Measurements from ENCODE around the gene TP53I11.

The TP53I11 gene

DNA sequence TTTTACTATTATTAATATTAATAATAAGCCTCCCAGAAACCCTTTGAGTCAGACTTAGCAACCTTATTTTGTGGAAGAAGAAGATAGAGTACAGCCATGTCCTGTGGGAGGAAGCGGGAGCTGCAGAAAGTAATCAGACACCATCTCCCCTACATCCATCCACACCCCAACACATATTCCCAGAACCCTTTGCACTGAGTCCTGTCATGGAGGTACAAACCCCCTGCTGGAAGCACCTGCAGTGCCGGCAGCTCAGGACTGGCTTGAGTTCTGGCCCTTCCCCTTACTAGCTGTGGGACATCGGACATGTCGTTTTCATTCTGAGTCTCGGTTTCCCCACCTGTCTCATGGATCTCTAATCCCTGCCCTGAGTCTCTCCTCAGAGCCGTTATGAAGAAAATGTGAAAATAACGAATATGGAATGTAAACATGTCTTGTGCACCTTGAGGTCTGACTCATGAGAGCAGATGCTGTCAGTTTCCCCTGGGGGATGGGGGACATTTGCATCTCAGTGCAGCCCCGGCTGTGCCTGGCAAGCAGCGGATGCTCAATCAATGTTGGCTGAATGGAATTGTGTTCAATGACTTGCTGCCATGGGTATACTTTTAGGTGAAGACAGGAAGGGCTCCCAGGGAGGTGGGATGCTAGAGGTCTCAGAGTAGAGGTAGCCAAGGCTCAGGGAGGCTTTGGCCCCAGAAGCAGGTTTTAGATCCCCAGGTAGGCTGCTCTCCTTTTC is 45.4 kb downstream of the TP53I11 start:
- ATAC-seq (ENCODE audit: low read depth) (peak; percentile 40; the same call in 2 of the 3 replicates), DNase-seq (ENCODE audit: low spot score) (no peak)
- H3K36me3 ChIP-seq (ENCODE audit: low read depth) = no peaks in the 10 kb centered on the region
- no peaks in the 10 kb centered on the region for H3K4me1 ChIP-seq (ENCODE audit: insufficient read depth, poor library complexity, severe bottlenecking)
- H3K9me3 ChIP-seq (ENCODE audit: severe bottlenecking) = no peaks in the 10 kb centered on the region
- H3K27me3 ChIP-seq (ENCODE audit: insufficient read depth, poor library complexity, severe bottlenecking) = no peaks in the 10 kb centered on the region
- TF ChIP-seq, protein P1, sequence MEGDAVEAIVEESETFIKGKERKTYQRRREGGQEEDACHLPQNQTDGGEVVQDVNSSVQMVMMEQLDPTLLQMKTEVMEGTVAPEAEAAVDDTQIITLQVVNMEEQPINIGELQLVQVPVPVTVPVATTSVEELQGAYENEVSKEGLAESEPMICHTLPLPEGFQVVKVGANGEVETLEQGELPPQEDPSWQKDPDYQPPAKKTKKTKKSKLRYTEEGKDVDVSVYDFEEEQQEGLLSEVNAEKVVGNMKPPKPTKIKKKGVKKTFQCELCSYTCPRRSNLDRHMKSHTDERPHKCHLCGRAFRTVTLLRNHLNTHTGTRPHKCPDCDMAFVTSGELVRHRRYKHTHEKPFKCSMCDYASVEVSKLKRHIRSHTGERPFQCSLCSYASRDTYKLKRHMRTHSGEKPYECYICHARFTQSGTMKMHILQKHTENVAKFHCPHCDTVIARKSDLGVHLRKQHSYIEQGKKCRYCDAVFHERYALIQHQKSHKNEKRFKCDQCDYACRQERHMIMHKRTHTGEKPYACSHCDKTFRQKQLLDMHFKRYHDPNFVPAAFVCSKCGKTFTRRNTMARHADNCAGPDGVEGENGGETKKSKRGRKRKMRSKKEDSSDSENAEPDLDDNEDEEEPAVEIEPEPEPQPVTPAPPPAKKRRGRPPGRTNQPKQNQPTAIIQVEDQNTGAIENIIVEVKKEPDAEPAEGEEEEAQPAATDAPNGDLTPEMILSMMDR (IDR thresholded peaks at IDR 0.05; ENCODE audit: poor library complexity, severe bottlenecking) = no peak
- H3K4me3 ChIP-seq (ENCODE audit: severe bottlenecking) = no peak overlapping the region
- no peak overlapping the region for H3K27ac ChIP-seq (ENCODE audit: poor library complexity, severe bottlenecking)

DNA sequence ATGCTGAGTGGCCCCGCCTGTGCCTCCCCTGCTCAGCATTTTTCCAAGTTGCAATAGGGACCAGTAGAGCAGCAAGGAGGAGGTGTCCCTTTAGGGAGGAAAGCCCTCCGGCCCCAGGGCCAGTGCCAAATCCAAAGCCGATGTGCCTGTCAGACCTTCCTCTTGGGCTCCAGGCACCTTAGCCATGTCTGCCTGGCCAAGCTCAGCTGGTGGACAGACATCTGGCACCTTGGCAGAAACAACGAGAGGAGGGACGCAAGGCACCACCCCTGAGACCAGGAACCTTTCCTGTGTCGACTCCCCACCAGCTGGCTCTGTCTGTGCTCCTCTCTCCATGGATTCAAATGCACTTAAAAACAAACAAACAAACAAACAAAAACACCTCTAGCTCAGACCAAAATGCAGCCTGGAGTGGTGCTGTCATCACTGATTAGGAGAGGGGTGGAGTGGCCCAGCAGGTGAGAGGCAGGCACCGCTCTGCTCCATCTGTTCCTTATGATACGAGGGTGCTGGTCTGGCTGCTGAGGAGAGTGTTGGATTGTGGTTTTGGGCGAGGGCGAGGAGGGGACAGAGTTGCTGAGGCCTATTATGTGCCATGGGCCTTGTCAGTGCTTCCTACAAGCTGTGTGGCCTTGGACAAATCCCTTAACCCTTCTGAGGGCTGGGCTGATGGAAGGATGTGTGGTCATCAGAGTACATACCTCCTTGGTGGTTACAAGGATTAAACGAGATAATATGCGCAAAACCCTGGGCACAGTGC is 46.2 kb downstream of the TP53I11 start:
- Histone ChIP-seq H3K27ac (ENCODE audit: poor library complexity, severe bottlenecking) (no peak overlapping the region), H3K36me3 (ENCODE audit: low read depth) (no peaks in the 10 kb centered on the region), H3K9me3 (ENCODE audit: severe bottlenecking) (no peaks in the 10 kb centered on the region), H3K4me3 (ENCODE audit: severe bottlenecking) (no peak overlapping the region), H3K27me3 (ENCODE audit: insufficient read depth, poor library complexity, severe bottlenecking) (no peaks in the 10 kb centered on the region), H3K4me1 (ENCODE audit: insufficient read depth, poor library complexity, severe bottlenecking) (no peaks in the 10 kb centered on the region)
- ATAC-seq (ENCODE audit: low read depth) (no peak), DNase-seq (ENCODE audit: low spot score) (no peak)
- TF ChIP-seq, protein P1 (IDR thresholded peaks at IDR 0.05; ENCODE audit: poor library complexity, severe bottlenecking) = no peak

DNA sequence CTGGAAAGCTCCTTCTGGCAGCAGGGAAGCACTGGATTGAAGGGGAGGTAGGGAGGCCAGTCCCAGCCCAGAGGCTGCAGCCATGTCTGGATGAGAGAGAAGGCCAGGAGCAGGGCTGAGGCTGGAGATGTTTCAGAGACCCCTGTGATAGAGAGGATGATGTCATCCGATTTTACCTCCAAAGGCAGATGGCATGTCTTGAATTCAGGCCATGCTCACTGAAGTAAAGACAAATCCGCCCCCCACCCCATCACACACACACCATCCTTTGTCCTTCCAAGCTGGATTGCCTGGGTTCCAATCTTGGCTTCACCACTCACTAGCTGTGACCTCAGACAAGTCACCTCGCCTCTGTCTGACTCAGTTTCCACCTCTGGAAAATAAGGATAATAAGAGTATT is 47.2 kb downstream of the TP53I11 start:
- TF ChIP-seq, protein P1 (IDR thresholded peaks at IDR 0.05; ENCODE audit: poor library complexity, severe bottlenecking) = no peak
- no peak for ATAC-seq (ENCODE audit: low read depth)

DNA sequence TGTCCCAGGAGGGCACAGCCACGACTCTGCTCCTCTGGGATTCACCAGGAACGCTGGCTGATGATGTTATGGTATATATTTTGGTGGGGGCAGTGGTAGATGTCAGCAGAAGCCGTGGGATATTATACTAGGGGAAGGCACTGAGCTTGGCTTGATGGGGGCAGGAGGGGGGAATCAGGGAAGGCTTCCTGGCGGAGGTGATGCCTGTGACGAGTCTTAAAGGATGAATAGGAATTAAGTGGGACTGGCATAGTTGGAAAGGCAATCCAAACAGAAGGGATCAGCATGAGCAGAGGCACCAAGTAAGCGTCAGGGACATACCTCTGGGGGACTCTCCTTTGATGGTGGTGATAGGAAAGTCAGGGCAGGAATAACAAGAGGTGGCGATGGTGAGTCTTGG is 47.6 kb downstream of the TP53I11 start:
- Histone ChIP-seq H3K9me3 (ENCODE audit: severe bottlenecking) (no peaks in the 10 kb centered on the region), H3K27ac (ENCODE audit: poor library complexity, severe bottlenecking) (no peak overlapping the region), H3K4me3 (ENCODE audit: severe bottlenecking) (no peak overlapping the region), H3K4me1 (ENCODE audit: insufficient read depth, poor library complexity, severe bottlenecking) (no peaks in the 10 kb centered on the region), H3K27me3 (ENCODE audit: insufficient read depth, poor library complexity, severe bottlenecking) (no peaks in the 10 kb centered on the region), H3K36me3 (ENCODE audit: low read depth) (no peaks in the 10 kb centered on the region)
- DNase-seq (ENCODE audit: low spot score) = no peak
- TF ChIP-seq, protein P1 (IDR thresholded peaks at IDR 0.05; ENCODE audit: poor library complexity, severe bottlenecking) = no peak
- no peak for ATAC-seq (ENCODE audit: low read depth)

More for the DNA sequence above, 47.2 kb downstream of the TP53I11 start:
- Histone ChIP-seq H3K9me3 (ENCODE audit: severe bottlenecking) (no peaks in the 10 kb centered on the region), H3K4me1 (ENCODE audit: insufficient read depth, poor library complexity, severe bottlenecking) (no peaks in the 10 kb centered on the region), H3K27ac (ENCODE audit: poor library complexity, severe bottlenecking) (no peak overlapping the region), H3K27me3 (ENCODE audit: insufficient read depth, poor library complexity, severe bottlenecking) (no peaks in the 10 kb centered on the region), H3K36me3 (ENCODE audit: low read depth) (no peaks in the 10 kb centered on the region), H3K4me3 (ENCODE audit: severe bottlenecking) (no peak overlapping the region)
- DNase-seq (ENCODE audit: low spot score) = no peak

Data from RWPE2 (cell line).